GM19238 (cell line): ENCODE results near the gene PRDX1.

ENCODE experiments used
- DNase-seq: peaks from one replicate; pipeline ENCODE4 v3.0.0; 2011; ENCODE audit warnings: low spot score; ENCODE audit not compliant: insufficient read length

Gene PRDX1

DNA sequence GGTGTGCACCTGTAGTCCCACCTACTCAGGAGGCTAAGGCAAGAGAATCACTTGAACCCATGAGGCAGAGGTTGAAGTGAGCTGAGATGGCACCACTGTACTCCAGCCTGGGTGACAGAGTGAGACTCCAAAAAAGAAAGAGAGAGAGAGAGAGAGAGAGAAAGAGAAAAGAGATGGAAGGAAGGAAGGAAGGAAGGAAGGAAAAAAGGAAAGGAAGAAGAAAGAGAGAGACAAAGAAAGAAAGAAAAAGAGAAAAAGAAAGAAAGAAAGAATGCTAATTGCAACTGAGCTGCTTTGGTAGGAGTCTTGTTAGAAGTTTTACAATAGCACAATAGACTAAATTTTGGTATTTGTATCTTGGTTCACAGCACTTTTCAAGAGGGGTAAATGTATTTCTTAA, 56.4 kb downstream of the PRDX1 start:
- DNase-seq: no peak
